ENCODE measurements around the gene TICAM1. TPM values are rescaled to one million over a fixed set of nuclear protein-coding genes. Genes with fewer than 3 reads are reported as not detected.

The TICAM1 gene
- total and polyA plus RNA-seq, 8 donors = 1.8 to 46.9 (median 14.9) TPM

DNA sequence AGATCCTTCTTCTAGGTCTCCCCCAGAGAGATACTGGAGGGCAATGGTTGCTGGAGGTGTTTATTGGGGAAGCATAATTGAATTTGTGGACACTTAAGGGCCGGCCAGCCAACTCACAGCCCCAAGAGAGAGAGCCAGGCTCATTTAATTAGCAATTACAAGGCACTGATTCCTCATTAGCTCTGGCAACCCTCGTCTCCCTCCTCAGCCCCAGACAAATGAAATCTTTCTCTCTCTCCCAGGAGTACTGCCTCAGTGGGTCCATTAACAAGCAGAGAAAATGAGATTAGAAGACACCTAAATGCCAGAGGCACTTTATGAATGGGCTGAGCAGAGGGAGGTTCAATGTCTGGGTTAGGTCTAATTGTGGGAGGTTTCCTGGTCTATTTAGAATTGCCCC is 58.9 kb downstream of the TICAM1 start:
- intact Hi-C loops (cut with DNase I; ENCODE audit: low total_unique reads) = no loop called here
- TF ChIP-seq CTCF (IDR thresholded peaks at IDR 0.05) (no peak), EP300 (IDR thresholded peaks at IDR 0.05) (no peak), POLR2AphosphoS5 (IDR thresholded peaks at IDR 0.05) (no peak), POLR2A (IDR thresholded peaks at IDR 0.05) (no peak)
- Histone ChIP-seq H3K4me3 (no peak overlapping the region), H3K27ac (no peak overlapping the region), H3K9me3 (no peaks in the 10 kb centered on the region), H3K36me3 (no peaks in the 10 kb centered on the region), H3K4me1 (no peaks in the 10 kb centered on the region), H3K27me3 (peaks cover 0 to 40% (median 0%) of the 10 kb centered on the region in 3 donors)
- WGBS, 5 donors = 30 to 51% (median 41%) methylated on average over 2 of the region's 2 CpGs
- DNase-seq = no peak

DNA sequence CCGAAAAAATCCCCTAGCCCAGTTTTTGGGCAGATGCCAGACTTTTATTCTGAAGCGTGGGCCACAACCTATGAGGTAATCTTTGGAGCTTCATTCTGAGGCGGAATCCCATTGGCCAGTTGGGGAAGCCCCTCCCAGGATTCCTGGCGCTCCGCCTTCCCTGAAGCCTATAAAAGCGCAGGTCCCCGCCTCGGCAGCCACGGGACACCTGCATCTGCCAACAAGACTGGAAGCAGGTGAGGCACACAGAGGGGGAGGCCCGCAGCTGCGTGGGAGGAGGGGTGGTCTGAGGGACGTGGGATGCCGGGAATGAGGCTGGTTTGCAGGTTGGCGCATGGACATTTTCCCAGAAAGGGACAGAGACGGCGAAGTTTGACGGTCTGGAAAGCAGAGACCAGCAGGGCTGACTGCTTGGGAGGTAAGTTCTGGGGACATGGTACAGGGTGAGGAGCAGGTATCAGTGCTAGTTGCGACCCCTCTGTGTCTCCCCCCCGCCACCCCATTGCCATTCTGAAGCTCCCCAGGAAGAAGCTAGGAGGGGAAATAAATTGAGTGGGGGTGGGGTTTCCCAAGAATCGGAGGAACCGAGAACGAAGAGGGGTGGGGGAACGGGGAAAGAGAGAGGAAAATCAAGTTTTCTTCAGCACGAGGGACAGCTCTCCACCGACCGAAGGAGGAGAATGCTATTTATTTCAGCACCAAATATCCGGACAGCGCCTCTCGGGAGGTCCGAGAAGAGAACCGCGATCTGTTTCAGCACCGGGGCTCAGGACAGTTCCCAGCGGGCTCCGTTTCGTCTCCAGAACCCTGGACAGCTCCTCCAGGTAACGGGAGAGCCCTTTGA is 62.4 kb downstream of the TICAM1 start:
- Histone ChIP-seq H3K27me3 (peaks cover 0 to 26% (median 0%) of the 10 kb centered on the region in 3 donors), H3K9me3 (no peaks in the 10 kb centered on the region), H3K4me3 (peak overlapping the region in 1 of 4 donors; percentile 12), H3K27ac (no peak overlapping the region), H3K36me3 (no peaks in the 10 kb centered on the region), H3K4me1 (no peaks in the 10 kb centered on the region)
- no peak for TF ChIP-seq CTCF (IDR thresholded peaks at IDR 0.05)
- peak in 1 of 4 donors; percentile 31 for TF ChIP-seq POLR2A (IDR thresholded peaks at IDR 0.05)
- no peak for TF ChIP-seq EP300 (IDR thresholded peaks at IDR 0.05)
- TF ChIP-seq POLR2AphosphoS5 (IDR thresholded peaks at IDR 0.05) = peak in 2 of 3 donors; percentile 27 to 53
- WGBS, 5 donors = 8 to 15% (median 11%) methylated on average over 36 to 37 of the region's 37 CpGs
- intact Hi-C loops (cut with DNase I; ENCODE audit: low total_unique reads) = no loop called here
- DNase-seq = peak; percentile 82 to 96

Small RNA genes within 50 kb of the gene (small RNA-seq; reads per million reads assigned to genes)
- 0 to 0.83 (median 0.15) reads per million in 4 donors for gene MIR7-3

Other genes with a start within 250 kb of the TICAM1 start
- gene TNFAIP8L1, start 192.2 kb downstream of the TICAM1 start, total RNA-seq = 10 to 100 TPM in 2 of 5 donors, 1 to 10 TPM in 3; 7.0 to 43.4 (median 9.5) TPM
- gene TNFAIP8L1, start 192.2 kb downstream of the TICAM1 start, polyA plus RNA-seq = 1 to 10 TPM; 5.3 to 5.5 (median 5.4) TPM
- 10 to 100 TPM; 41.4 to 77.5 (median 71.3) TPM for gene MYDGF, start 161.4 kb downstream of the TICAM1 start, total RNA-seq
- gene MYDGF, start 161.4 kb downstream of the TICAM1 start, polyA plus RNA-seq = 10 to 100 TPM; 66.4 to 86.6 (median 75.3) TPM
- gene DPP9, start 107.9 kb downstream of the TICAM1 start, total RNA-seq = 100 to 1,000 TPM in 2 of 5 donors, 10 to 100 TPM in 3; 24.6 to 178 (median 82.1) TPM
- 10 to 100 TPM; 18.7 to 30.2 (median 24.6) TPM for gene DPP9, start 107.9 kb downstream of the TICAM1 start, polyA plus RNA-seq
- 10 to 100 TPM in 3 of 5 donors, 1 to 10 TPM in 2; 8.8 to 30.7 (median 12.8) TPM for gene FEM1A, start 40.0 kb downstream of the TICAM1 start, total RNA-seq
- gene FEM1A, start 40.0 kb downstream of the TICAM1 start, polyA plus RNA-seq = 1 to 10 TPM; 3.5 to 4.0 (median 3.8) TPM
- 10 to 100 TPM in 4 of 5 donors, 1 to 10 TPM in 1; 8.9 to 42.6 (median 16.3) TPM for gene PLIN3, start 36.0 kb upstream of the TICAM1 start, total RNA-seq
- gene PLIN3, start 36.0 kb upstream of the TICAM1 start, polyA plus RNA-seq = 10 to 100 TPM; 39.2 to 55.3 (median 44.0) TPM
- under 1 TPM in 1 of 5 donors, not detected in 4; 0.73 TPM for gene ARRDC5, start 71.2 kb upstream of the TICAM1 start, total RNA-seq
- under 1 TPM in 1 of 3 donors, not detected in 2; 0.20 TPM for gene ARRDC5, start 71.2 kb upstream of the TICAM1 start, polyA plus RNA-seq
- 10 to 100 TPM in 1 of 5 donors, 1 to 10 TPM in 2, under 1 TPM in 2; 0.58 to 20.5 (median 6.4) TPM for gene UHRF1, start 77.8 kb upstream of the TICAM1 start, total RNA-seq
- 1 to 10 TPM; 2.0 to 4.4 (median 3.8) TPM for gene UHRF1, start 77.8 kb upstream of the TICAM1 start, polyA plus RNA-seq
- 100 to 1,000 TPM in 2 of 5 donors, 10 to 100 TPM in 3; 22.9 to 202 (median 59.1) TPM for gene KDM4B, start 137.4 kb upstream of the TICAM1 start, total RNA-seq
- gene KDM4B, start 137.4 kb upstream of the TICAM1 start, polyA plus RNA-seq = 10 to 100 TPM in 2 of 3 donors, 1 to 10 TPM in 1; 5.2 to 10.1 (median 10.0) TPM

Data from stomach (tissue), 9 donors.